Mesenchymal stem cell (in vitro differentiated cells and primary cell): ENCODE data around the gene TTPAL.
A peak's percentile ranks its signal among the peaks of the same experiment; 100 is the strongest.

Experiments used
- DNase-seq: peaks from one replicate; pipeline ENCODE4 v3.0.0-alpha.2; 2013
- H2AFZ ChIP-seq: one replicate; pipeline ENCODE4 v1.6.1; 2013; ENCODE audit warnings: low read depth, mild to moderate bottlenecking, control low read depth, inconsistent platforms, low read length, moderate library complexity
- H2AK5ac ChIP-seq: 2 replicates; pipeline ENCODE4 v1.6.1; 2013; ENCODE audit warnings: low read length, moderate library complexity, mild to moderate bottlenecking, inconsistent platforms; ENCODE audit not compliant: severe bottlenecking
- H2BK120ac ChIP-seq: one replicate; pipeline ENCODE4 v1.6.1; 2013; ENCODE audit warnings: low read depth, mild to moderate bottlenecking, inconsistent platforms, low read length, moderate library complexity
- H2BK12ac ChIP-seq, 2 experiments: one replicate each; pipeline ENCODE4 v1.6.1; 2013; ENCODE audit warnings: inconsistent platforms in 2 of 2, low read length in 2 of 2, mild to moderate bottlenecking in 2 of 2, moderate library complexity in 2 of 2, control low read depth in 1 of 2
- H2BK15ac ChIP-seq: one replicate; pipeline ENCODE4 v1.6.1; 2013; ENCODE audit warnings: mild to moderate bottlenecking, low read depth, inconsistent platforms; ENCODE audit not compliant: poor library complexity, severe bottlenecking
- H2BK5ac ChIP-seq: 2 replicates; pipeline ENCODE4 v1.6.1; 2013; ENCODE audit warnings: low read depth, mild to moderate bottlenecking, low read length, control low read depth, inconsistent platforms; ENCODE audit not compliant: poor library complexity, severe bottlenecking
- H3K14ac ChIP-seq, 2 experiments: one replicate each; pipeline ENCODE4 v1.6.1; 2013; ENCODE audit warnings: inconsistent platforms in 2 of 2, low read length in 2 of 2, control low read depth in 1 of 2, mild to moderate bottlenecking in 1 of 2, moderate library complexity in 1 of 2
- H3K18ac ChIP-seq, 2 experiments: one replicate each; pipeline ENCODE4 v1.6.1; 2013; ENCODE audit warnings: inconsistent platforms in 2 of 2, low read length in 2 of 2, control low read depth in 1 of 2, low read depth in 1 of 2, mild to moderate bottlenecking in 1 of 2
- H3K23ac ChIP-seq, 2 experiments: one replicate each; pipeline ENCODE4 v1.6.1; 2013; ENCODE audit warnings: inconsistent platforms in 2 of 2, low read length in 2 of 2, mild to moderate bottlenecking in 2 of 2, moderate library complexity in 2 of 2, control low read depth in 1 of 2
- H3K27ac ChIP-seq: 2 replicates; pipeline ENCODE4 v1.5.1; 2013; ENCODE audit warnings: mild to moderate bottlenecking, moderate library complexity, low read length, control low read depth, inconsistent platforms; ENCODE audit not compliant: poor library complexity, severe bottlenecking
- H3K27me3 ChIP-seq, 2 experiments: 2 replicates each; pipeline versions ENCODE4 v1.6.1 to v1.7.0; 2013; ENCODE audit warnings: low read length in 2 of 2, mild to moderate bottlenecking in 2 of 2, moderate library complexity in 2 of 2, control low read depth in 1 of 2, inconsistent platforms in 1 of 2; ENCODE audit not compliant: control insufficient read depth in 1 of 2, insufficient read depth in 1 of 2
- H3K36me3 ChIP-seq, 2 experiments: 2 replicates each; pipeline versions ENCODE4 v1.6.1 to v1.7.0; 2013; ENCODE audit warnings: low read length in 2 of 2, control low read depth in 1 of 2, inconsistent platforms in 1 of 2, low read depth in 1 of 2, mild to moderate bottlenecking in 1 of 2; ENCODE audit not compliant: insufficient read depth in 2 of 2, control insufficient read depth in 1 of 2
- H3K4ac ChIP-seq, 2 experiments: one replicate each; pipeline ENCODE4 v1.6.1; 2013; ENCODE audit warnings: inconsistent platforms in 2 of 2, low read length in 2 of 2, mild to moderate bottlenecking in 2 of 2, moderate library complexity in 2 of 2, control low read depth in 1 of 2, low read depth in 1 of 2
- H3K4me1 ChIP-seq: 2 replicates; pipeline ENCODE4 v1.6.1; 2013; ENCODE audit warnings: low read depth, low read length, control low read depth; ENCODE audit not compliant: control insufficient read depth, insufficient read depth
- H3K4me2 ChIP-seq: 2 replicates; pipeline ENCODE4 v1.6.1; 2013; ENCODE audit warnings: low read length, mild to moderate bottlenecking, inconsistent platforms; ENCODE audit not compliant: poor library complexity, severe bottlenecking
- H3K4me3 ChIP-seq, 2 experiments: 2 replicates each; pipeline versions ENCODE4 v1.5.1 to v1.7.0; 2013; ENCODE audit warnings: low read length in 2 of 2, mild to moderate bottlenecking in 2 of 2, control low read depth in 1 of 2, low read depth in 1 of 2; ENCODE audit not compliant: insufficient read depth in 1 of 2
- H3K79me1 ChIP-seq: replicated peaks from 2 replicates; pipeline ENCODE4 v1.6.1; 2013; ENCODE audit warnings: mild to moderate bottlenecking, control low read depth, low read length, inconsistent platforms; ENCODE audit not compliant: poor library complexity, severe bottlenecking
- H3K9ac ChIP-seq: 2 replicates; pipeline ENCODE4 v1.7.0; 2013; ENCODE audit warnings: mild to moderate bottlenecking, low read length, moderate library complexity
- H3K9me3 ChIP-seq: 2 replicates; pipeline ENCODE4 v1.7.0; 2013; ENCODE audit warnings: mild to moderate bottlenecking, low read length; ENCODE audit not compliant: control insufficient read depth
- H4K8ac ChIP-seq: one replicate; pipeline ENCODE4 v1.6.1; 2013; ENCODE audit warnings: inconsistent platforms, mild to moderate bottlenecking, low read length, moderate library complexity
- H4K91ac ChIP-seq: one replicate; pipeline ENCODE4 v1.6.1; 2013; ENCODE audit warnings: mild to moderate bottlenecking, low read length, inconsistent platforms
- WGBS: methylation state at CpG from one replicate; pipeline ENCODE4 v1.1.7; 2013; ENCODE audit warnings: mixed read lengths; 5-methylcytosine and 5-hydroxymethylcytosine counted together

Gene TTPAL

DNA sequence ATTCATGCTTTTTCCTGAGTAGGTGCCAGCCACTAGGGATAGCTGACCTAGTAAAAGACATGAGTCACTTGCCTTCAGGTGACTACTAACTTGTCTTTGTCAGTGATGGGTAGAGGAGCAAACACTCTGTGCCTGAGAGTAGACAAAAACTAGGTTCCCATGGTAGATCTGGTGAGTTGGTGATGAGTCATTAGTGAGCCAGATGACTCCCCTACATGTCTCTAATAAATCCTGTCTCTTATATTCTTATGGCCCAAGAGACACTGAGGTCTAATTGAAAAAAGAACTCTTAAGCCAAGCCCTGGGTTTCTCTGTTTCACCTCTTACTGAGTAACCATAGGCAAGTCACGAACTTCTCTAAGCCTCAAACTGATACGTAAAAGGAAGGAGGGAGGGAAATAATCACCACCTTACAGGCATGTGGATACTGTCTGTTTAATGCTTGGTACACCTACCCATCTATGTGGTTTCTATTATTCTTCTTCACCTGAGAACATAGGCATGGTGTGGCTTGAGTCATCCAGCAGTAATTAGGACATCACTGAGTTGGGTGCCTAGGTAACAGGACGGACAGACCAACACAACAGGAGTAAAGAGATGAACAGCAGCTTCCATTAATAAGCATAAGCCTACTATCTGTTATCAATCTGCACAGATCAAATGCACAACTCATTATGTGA, 20.3 kb downstream of the TTPAL start:
- Histone ChIP-seq H2BK120ac (no peak overlapping the region), H2BK12ac (peak overlapping the region in 1 of 2 experiments; percentile 61), H3K79me1 (peaks cover 6% of the 10 kb centered on the region), H4K91ac (no peak overlapping the region), H3K4me1 (peaks cover 4% of the 10 kb centered on the region), H4K8ac (no peak overlapping the region), H3K27me3 (no peaks in the 10 kb centered on the region), H3K4me2 (no peak overlapping the region), H3K4ac (peak overlapping the region in 1 of 2 experiments; percentile 2), H2BK15ac (no peak overlapping the region), H3K4me3 (peak overlapping the region in 1 of 2 experiments; percentile 1), H3K9me3 (no peaks in the 10 kb centered on the region), H3K9ac (peak overlapping the region; percentile 75), H2AK5ac (no peak overlapping the region), H3K27ac (peak overlapping the region; percentile 7), H2BK5ac (no peak overlapping the region), H3K18ac (peak overlapping the region; percentile 18 to 70), H3K23ac (no peak overlapping the region), H3K14ac (no peak overlapping the region), H2AFZ (no peak overlapping the region), H3K36me3 (peaks cover 17 to 77% of the 10 kb centered on the region in 2 experiments)
- 100% methylated on average over 1 of the region's 3 CpGs for WGBS
- DNase-seq = peak; percentile 98

DNA sequence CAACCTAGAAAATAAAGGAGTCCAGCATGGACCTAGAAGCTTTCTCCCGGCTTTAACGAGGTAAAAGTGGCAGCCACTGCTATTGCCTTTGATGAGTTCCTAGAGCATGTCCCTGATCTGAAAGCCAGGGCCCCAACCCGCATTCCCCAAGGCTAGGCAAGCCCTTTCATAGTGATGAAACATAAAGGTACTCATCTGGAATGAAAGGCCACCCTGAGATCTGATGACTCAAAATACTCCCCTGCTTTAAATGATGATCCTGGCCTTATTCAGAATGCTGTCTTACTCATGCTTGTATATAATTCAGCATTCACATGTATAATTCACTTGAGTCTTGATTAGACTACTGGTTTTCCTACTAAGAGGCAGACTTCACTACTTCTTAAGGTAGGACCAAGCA, 21.3 kb downstream of the TTPAL start:
- 64% methylated on average over 3 of the region's 3 CpGs for WGBS

DNA sequence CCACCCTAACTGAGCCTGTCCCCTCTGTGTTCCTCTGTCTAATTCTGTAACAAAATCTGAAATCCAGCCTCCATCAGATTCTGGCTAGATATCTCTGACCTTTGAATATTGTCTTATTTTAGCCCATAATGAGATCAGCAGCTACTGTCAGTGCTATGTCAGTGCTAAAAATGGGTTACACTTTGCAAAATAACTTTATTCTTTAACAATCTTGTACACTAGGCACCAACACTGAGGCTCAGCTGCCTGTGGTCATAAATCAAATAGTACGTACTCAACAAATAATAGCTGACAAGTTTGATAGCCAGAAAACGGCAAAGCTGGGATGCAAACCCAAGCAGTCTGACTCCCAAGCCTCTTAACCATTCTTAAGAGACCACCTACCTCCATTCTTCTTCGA, 22.1 kb downstream of the TTPAL start:
- Histone ChIP-seq H2BK5ac (no peak overlapping the region), H3K4me2 (no peak overlapping the region), H3K9me3 (no peaks in the 10 kb centered on the region), H3K4ac (no peak overlapping the region), H3K27me3 (no peaks in the 10 kb centered on the region), H2BK15ac (no peak overlapping the region), H2AFZ (no peak overlapping the region), H3K36me3 (peaks cover 25 to 84% of the 10 kb centered on the region in 2 experiments), H2BK12ac (no peak overlapping the region), H4K8ac (no peak overlapping the region), H3K9ac (peak overlapping the region; percentile 75), H3K23ac (no peak overlapping the region), H3K79me1 (peaks cover 11% of the 10 kb centered on the region), H3K27ac (no peak overlapping the region), H2AK5ac (no peak overlapping the region), H3K4me3 (no peak overlapping the region), H2BK120ac (no peak overlapping the region), H3K4me1 (no peaks in the 10 kb centered on the region), H4K91ac (no peak overlapping the region), H3K18ac (no peak overlapping the region), H3K14ac (no peak overlapping the region)
- 82% methylated on average over 3 of the region's 3 CpGs for WGBS
- DNase-seq = no peak

More for the DNA sequence above, 21.3 kb downstream of the TTPAL start:
- Histone ChIP-seq H3K9me3 (no peaks in the 10 kb centered on the region), H2BK15ac (no peak overlapping the region), H3K27me3 (no peaks in the 10 kb centered on the region), H2BK120ac (no peak overlapping the region), H3K79me1 (peaks cover 10% of the 10 kb centered on the region), H4K8ac (no peak overlapping the region), H3K4me1 (peaks cover 1% of the 10 kb centered on the region), H3K14ac (no peak overlapping the region), H2AK5ac (no peak overlapping the region), H3K23ac (no peak overlapping the region), H4K91ac (no peak overlapping the region), H3K18ac (peak overlapping the region in 1 of 2 experiments; percentile 49), H3K4me2 (no peak overlapping the region), H3K4ac (no peak overlapping the region), H3K27ac (peak overlapping the region; percentile 30), H2BK5ac (no peak overlapping the region), H2AFZ (no peak overlapping the region), H3K4me3 (no peak overlapping the region), H2BK12ac (no peak overlapping the region), H3K36me3 (peaks cover 20 to 84% of the 10 kb centered on the region in 2 experiments), H3K9ac (peak overlapping the region; percentile 75)
- peak; percentile 73 for DNase-seq

DNA sequence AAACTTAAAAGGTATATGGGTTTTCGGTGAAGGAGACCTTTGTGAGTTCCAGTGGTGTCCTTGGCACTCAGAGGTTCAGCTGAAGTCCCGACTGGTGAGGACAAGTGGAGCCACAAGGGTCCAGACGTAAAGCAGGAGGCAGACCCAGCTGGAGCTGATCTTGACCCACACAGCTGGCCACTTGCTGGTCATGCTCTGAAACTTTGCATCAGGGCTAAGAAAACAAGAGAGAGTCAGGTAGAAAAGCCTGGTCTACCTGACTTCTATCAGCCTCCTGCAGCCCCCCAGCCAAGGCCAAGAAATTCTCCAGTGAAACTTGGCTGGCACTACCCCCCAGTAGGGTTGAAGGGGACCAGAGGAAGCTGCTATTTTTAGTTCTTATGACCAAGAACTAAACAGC, 24.5 kb downstream of the TTPAL start:
- Histone ChIP-seq H2AFZ (no peak overlapping the region), H3K4ac (no peak overlapping the region), H3K4me1 (no peaks in the 10 kb centered on the region), H3K4me2 (no peak overlapping the region), H3K27ac (no peak overlapping the region), H2BK12ac (no peak overlapping the region), H2BK15ac (no peak overlapping the region), H3K23ac (no peak overlapping the region), H3K27me3 (no peaks in the 10 kb centered on the region), H3K79me1 (peaks cover 11% of the 10 kb centered on the region), H4K91ac (no peak overlapping the region), H2BK5ac (no peak overlapping the region), H3K9ac (no peak overlapping the region), H3K14ac (no peak overlapping the region), H2AK5ac (no peak overlapping the region), H4K8ac (peak overlapping the region; percentile 39), H3K36me3 (peaks cover 24 to 84% of the 10 kb centered on the region in 2 experiments), H3K18ac (no peak overlapping the region), H2BK120ac (no peak overlapping the region), H3K9me3 (no peaks in the 10 kb centered on the region), H3K4me3 (no peak overlapping the region)
- no peak for DNase-seq
- WGBS = 94% methylated on average over 3 of the region's 3 CpGs
